ENCODE results near the gene GYS2. TPM values are rescaled to one million over a fixed set of nuclear protein-coding genes. Genes with fewer than 3 reads are reported as not detected.

GYS2 gene
- total RNA-seq, 4 donors from 2014 or later = not detected

GRCh38 chr12:21500786-21501257, 103.8 kb downstream of the GYS2 start:
- TF ChIP-seq CTCF (IDR thresholded peaks at IDR 0.05) (no peak), EP300 (IDR thresholded peaks at IDR 0.05) (no peak), POLR2AphosphoS5 (IDR thresholded peaks at IDR 0.05) (no peak), POLR2A (IDR thresholded peaks at IDR 0.05; ENCODE audit: low read depth) (no peak)
- Histone ChIP-seq H3K4me3 (peak overlapping the region; percentile 76 to 96 (median 86)), H3K4me1 (peaks cover 27 to 56% (median 43%) of the 10 kb centered on the region in 4 donors), H3K9me3 (no peaks in the 10 kb centered on the region), H3K36me3 (peaks cover 10 to 35% (median 30%) of the 10 kb centered on the region in 4 donors), H3K27me3 (no peaks in the 10 kb centered on the region), H3K27ac (replicated peaks in 1 of 4) (peak overlapping the region; percentile 82 to 93 (median 86))
- intact Hi-C loops (cut with DNase I) = loop anchor here (5.0 kb wide), 2 partner anchors 156 to 181 kb away; partner anchors contain the start of gene LDHB
- no peak for DNase-seq (ENCODE audit: extremely low spot score)
- WGBS = 10% methylated on average over 8 of the region's 8 CpGs

- Histone ChIP-seq H3K27ac (replicated peaks in 1 of 4) (peak overlapping the region in 1 of 4 donors; percentile 93), H3K4me1 (peaks cover 27 to 50% (median 42%) of the 10 kb centered on the region in 4 donors), H3K36me3 (peaks cover 10 to 45% (median 39%) of the 10 kb centered on the region in 4 donors), H3K4me3 (no peak overlapping the region), H3K9me3 (no peaks in the 10 kb centered on the region), H3K27me3 (no peaks in the 10 kb centered on the region)
- intact Hi-C loops (cut with DNase I) = loop anchor here (5.0 kb wide), 2 partner anchors 158 to 183 kb away; partner anchors contain the start of gene LDHB
- no peak for DNase-seq (ENCODE audit: extremely low spot score)
- WGBS = 68% methylated on average over 2 of the region's 2 CpGs
- TF ChIP-seq POLR2AphosphoS5 (IDR thresholded peaks at IDR 0.05) (no peak), EP300 (IDR thresholded peaks at IDR 0.05) (no peak), POLR2A (IDR thresholded peaks at IDR 0.05; ENCODE audit: low read depth) (no peak), CTCF (IDR thresholded peaks at IDR 0.05) (no peak)
Observed at GRCh38 chr12:21499765-21500164, 104.9 kb downstream of the GYS2 start.

Other genes starting within 250 kb of the GYS2 start
- not detected for gene IAPP, start 231.9 kb downstream of the GYS2 start, total RNA-seq
- gene PYROXD1, start 167.2 kb downstream of the GYS2 start, total RNA-seq = 10 to 100 TPM; 14.7 to 18.9 (median 17.1) TPM
- gene RECQL, start 103.2 kb downstream of the GYS2 start, total RNA-seq = 10 to 100 TPM; 36.4 to 45.0 (median 42.2) TPM
- gene GOLT1B, start 103.1 kb downstream of the GYS2 start, total RNA-seq = 10 to 100 TPM; 11.8 to 24.7 (median 21.6) TPM
- gene SPX, start 78.6 kb downstream of the GYS2 start, total RNA-seq = 1 to 10 TPM in 1 of 4 donors, under 1 TPM in 3; 0.40 to 1.2 (median 0.66) TPM
- 100 to 1,000 TPM; 299 to 433 (median 374) TPM for gene LDHB, start 53.0 kb upstream of the GYS2 start, total RNA-seq
- 10 to 100 TPM; 17.9 to 29.8 (median 25.0) TPM for gene KCNJ8, start 169.9 kb upstream of the GYS2 start, total RNA-seq